Panc1 (cell line): ENCODE measurements around the gene MAN2A2. TPM values are rescaled to one million over a fixed set of nuclear protein-coding genes. Genes with fewer than 3 reads are reported as not detected.

Experiments used
- ATAC-seq: fragments of 200-7000 bp; cut with Tn5 transposase; 2 replicates; pipeline ENCODE4 v1.9.1; 2020; ENCODE audit warnings: mild to moderate bottlenecking, moderate library complexity
- BruUV-seq: library from RNA; stranded (reverse); fragments of 400-500 nt; replicated peaks from 2 replicates; lab custom pipeline; 2021; lab: Mats Ljungman, UMichigan
- CTCF ChIA-PET: fragments of 300-600 bp; sonication (Branson Sonifier 250); formaldehyde crosslinking; loops from one replicate; lab custom pipeline; 2022; ENCODE audit warnings: antibody characterized with exemption; lab: Charles Lee
- POLR2A ChIA-PET: fragments of 300-600 bp; sonication (Branson Sonifier 250); formaldehyde crosslinking; loops from one replicate; lab custom pipeline; 2022; ENCODE audit warnings: antibody characterized with exemption; lab: Charles Lee
- DNase-seq: peaks from one replicate; pipeline ENCODE4 v3.0.0-alpha.2; 2010; ENCODE audit warnings: low read depth, low spot score
- H3K27ac ChIP-seq: 2 replicates; pipeline ENCODE4 v1.5.1; 2011; ENCODE audit warnings: mild to moderate bottlenecking, low read length, inconsistent platforms
- H3K27me3 ChIP-seq: fragments of 200-500 bp; sonication (Bioruptor generic); 2 replicates; pipeline ENCODE4 v1.6.0; 2014; ENCODE audit warnings: low read length, inconsistent platforms; ENCODE audit not compliant: control insufficient read depth, insufficient read depth
- H3K36me3 ChIP-seq: fragments of 200-500 bp; sonication (Bioruptor generic); 2 replicates; pipeline ENCODE4 v1.5.1; 2014; ENCODE audit warnings: inconsistent platforms, mild to moderate bottlenecking, low read length, moderate library complexity; ENCODE audit not compliant: control insufficient read depth, insufficient read depth
- H3K4me1 ChIP-seq: 2 replicates; pipeline ENCODE4 v1.5.1; 2011; ENCODE audit warnings: inconsistent platforms, mild to moderate bottlenecking, low read length, moderate library complexity; ENCODE audit not compliant: control insufficient read depth, insufficient read depth
- H3K4me3 ChIP-seq, 2 experiments: 2 replicates each; pipeline ENCODE4 v1.5.1; 2011 to 2012; ENCODE audit warnings: low read depth in 2 of 2, low read length in 2 of 2, mild to moderate bottlenecking in 2 of 2, inconsistent platforms in 1 of 2, moderate library complexity in 1 of 2
- H3K9me3 ChIP-seq: fragments of 200-500 bp; sonication (Bioruptor generic); 2 replicates; pipeline ENCODE4 v1.5.1; 2014; ENCODE audit warnings: low read depth, mild to moderate bottlenecking, inconsistent platforms, low read length, moderate library complexity; ENCODE audit not compliant: control insufficient read depth, insufficient read depth
- POLR2AphosphoS5 ChIP-seq: IDR thresholded peaks from 2 replicates; pipeline ENCODE4 v1.6.1; 2012; ENCODE audit warnings: mild to moderate bottlenecking, low read depth, low read length, moderate library complexity
- SIN3A ChIP-seq: IDR thresholded peaks from 2 replicates; pipeline ENCODE4 v1.6.1; 2012; ENCODE audit warnings: low read depth, mild to moderate bottlenecking, low read length, moderate library complexity, borderline replicate concordance; ENCODE audit not compliant: insufficient read depth
- TCF7L2 ChIP-seq: IDR thresholded peaks from 2 replicates; pipeline ENCODE4 v1.6.1; 2011; ENCODE audit warnings: mild to moderate bottlenecking, low read depth, low read length, inconsistent platforms
- in situ Hi-C: cut with HindIII; loops from 2 replicates; pipeline ENCODE4 v1.10.0; 2016; ENCODE audit warnings: low sequenced_read_pairs, low pct_unique_long_range_greater_than_20kb
- intact Hi-C: fragments of 100-400 bp; cut with micrococcal nuclease; formaldehyde crosslinking; loops from one replicate; pipeline ENCODE4 v1.10.0; 2022; ENCODE audit not compliant: unreplicated experiment
- total RNA-seq: library from RNA; stranded (reverse); gene quantifications from one replicate; pipeline ENCODE4 v1.2.1, GENCODE V29; 2021; ENCODE audit not compliant: unreplicated experiment
- TF ChIP-seq, protein P1 (sequence below): fragments of 450-650 bp; IDR thresholded peaks from 2 replicates; pipeline ENCODE4 v1.5.1; 2017; ENCODE audit warnings: mild to moderate bottlenecking
- TF ChIP-seq, protein P2 (sequence below), 2 experiments: IDR thresholded peaks; 2 replicates each; pipeline ENCODE4 v1.6.1; 2011 to 2012; ENCODE audit warnings: low read depth in 2 of 2, control low read depth in 1 of 2, low read length in 1 of 2, mild to moderate bottlenecking in 1 of 2, moderate library complexity in 1 of 2; ENCODE audit not compliant: insufficient read depth in 1 of 2

MAN2A2 gene
- total RNA-seq, 1 experiment from 2014 or later: 77.2 TPM

GRCh38 chr15:90865702-90866101 is 37.4 kb upstream of the MAN2A2 start:
- DNase-seq: no peak

DNA sequence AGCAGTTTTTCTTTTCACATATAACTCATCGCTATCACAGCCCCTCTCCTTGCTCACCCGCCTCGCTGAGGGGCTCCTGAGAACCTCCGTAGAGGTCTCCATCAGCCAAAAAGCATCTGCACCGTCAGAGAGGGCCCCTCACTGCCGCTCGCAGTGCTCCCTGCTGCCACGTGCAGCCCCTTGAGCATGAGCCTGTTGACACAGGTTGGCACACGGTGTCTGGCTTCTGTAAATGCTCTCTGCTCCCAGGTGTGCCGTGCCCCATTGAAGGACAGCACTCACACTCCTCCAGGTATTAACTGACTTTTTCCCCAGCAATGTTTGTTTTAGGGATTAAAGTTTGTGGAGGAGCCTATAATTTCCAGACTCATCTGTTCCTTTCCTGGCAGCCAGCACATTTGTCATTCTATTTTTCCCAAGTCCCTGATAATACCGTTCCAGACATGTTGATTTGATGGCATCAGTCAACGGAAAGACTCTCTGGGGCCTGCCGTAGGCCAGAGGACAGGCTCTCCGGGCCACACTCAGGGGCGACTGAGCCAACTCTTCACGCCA is 36.9 kb upstream of the MAN2A2 start:
- ChIA-PET CTCF (no interaction called here), POLR2A (no interaction called here)
- no peak for TF ChIP-seq POLR2AphosphoS5
- TF ChIP-seq, protein P1, sequence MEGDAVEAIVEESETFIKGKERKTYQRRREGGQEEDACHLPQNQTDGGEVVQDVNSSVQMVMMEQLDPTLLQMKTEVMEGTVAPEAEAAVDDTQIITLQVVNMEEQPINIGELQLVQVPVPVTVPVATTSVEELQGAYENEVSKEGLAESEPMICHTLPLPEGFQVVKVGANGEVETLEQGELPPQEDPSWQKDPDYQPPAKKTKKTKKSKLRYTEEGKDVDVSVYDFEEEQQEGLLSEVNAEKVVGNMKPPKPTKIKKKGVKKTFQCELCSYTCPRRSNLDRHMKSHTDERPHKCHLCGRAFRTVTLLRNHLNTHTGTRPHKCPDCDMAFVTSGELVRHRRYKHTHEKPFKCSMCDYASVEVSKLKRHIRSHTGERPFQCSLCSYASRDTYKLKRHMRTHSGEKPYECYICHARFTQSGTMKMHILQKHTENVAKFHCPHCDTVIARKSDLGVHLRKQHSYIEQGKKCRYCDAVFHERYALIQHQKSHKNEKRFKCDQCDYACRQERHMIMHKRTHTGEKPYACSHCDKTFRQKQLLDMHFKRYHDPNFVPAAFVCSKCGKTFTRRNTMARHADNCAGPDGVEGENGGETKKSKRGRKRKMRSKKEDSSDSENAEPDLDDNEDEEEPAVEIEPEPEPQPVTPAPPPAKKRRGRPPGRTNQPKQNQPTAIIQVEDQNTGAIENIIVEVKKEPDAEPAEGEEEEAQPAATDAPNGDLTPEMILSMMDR: no peak
- TF ChIP-seq TCF7L2: no peak
- no peak for TF ChIP-seq SIN3A
- TF ChIP-seq, protein P2, sequence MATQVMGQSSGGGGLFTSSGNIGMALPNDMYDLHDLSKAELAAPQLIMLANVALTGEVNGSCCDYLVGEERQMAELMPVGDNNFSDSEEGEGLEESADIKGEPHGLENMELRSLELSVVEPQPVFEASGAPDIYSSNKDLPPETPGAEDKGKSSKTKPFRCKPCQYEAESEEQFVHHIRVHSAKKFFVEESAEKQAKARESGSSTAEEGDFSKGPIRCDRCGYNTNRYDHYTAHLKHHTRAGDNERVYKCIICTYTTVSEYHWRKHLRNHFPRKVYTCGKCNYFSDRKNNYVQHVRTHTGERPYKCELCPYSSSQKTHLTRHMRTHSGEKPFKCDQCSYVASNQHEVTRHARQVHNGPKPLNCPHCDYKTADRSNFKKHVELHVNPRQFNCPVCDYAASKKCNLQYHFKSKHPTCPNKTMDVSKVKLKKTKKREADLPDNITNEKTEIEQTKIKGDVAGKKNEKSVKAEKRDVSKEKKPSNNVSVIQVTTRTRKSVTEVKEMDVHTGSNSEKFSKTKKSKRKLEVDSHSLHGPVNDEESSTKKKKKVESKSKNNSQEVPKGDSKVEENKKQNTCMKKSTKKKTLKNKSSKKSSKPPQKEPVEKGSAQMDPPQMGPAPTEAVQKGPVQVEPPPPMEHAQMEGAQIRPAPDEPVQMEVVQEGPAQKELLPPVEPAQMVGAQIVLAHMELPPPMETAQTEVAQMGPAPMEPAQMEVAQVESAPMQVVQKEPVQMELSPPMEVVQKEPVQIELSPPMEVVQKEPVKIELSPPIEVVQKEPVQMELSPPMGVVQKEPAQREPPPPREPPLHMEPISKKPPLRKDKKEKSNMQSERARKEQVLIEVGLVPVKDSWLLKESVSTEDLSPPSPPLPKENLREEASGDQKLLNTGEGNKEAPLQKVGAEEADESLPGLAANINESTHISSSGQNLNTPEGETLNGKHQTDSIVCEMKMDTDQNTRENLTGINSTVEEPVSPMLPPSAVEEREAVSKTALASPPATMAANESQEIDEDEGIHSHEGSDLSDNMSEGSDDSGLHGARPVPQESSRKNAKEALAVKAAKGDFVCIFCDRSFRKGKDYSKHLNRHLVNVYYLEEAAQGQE (IDR thresholded peaks at IDR 0.05; ENCODE audit: insufficient read depth in 1 of 2, low read depth in 2 of 2, low read length in 1 of 2): no peak
- H3K36me3 ChIP-seq: no peaks in the 10 kb centered on the region
- no peaks in the 10 kb centered on the region for H3K9me3 ChIP-seq
- intact Hi-C loops (no loop called here), in situ Hi-C loops (no loop called here)
- H3K4me3 ChIP-seq: no peak overlapping the region
- no peaks in the 10 kb centered on the region for H3K27me3 ChIP-seq
- ATAC-seq: no peak
- 0 out of 2 replicates have a peak overlapping the region, but pooled peaks have one; percentile 37 for H3K27ac ChIP-seq
- DNase-seq: no peak
- H3K4me1 ChIP-seq: peaks cover 60% of the 10 kb centered on the region
- BruUV-seq: no TSS peak

More at GRCh38 chr15:90865702-90866101, 37.4 kb upstream of the MAN2A2 start:
- Histone ChIP-seq H3K27ac (no peak overlapping the region), H3K9me3 (no peaks in the 10 kb centered on the region), H3K4me1 (peaks cover 63% of the 10 kb centered on the region), H3K4me3 (no peak overlapping the region), H3K36me3 (no peaks in the 10 kb centered on the region), H3K27me3 (no peaks in the 10 kb centered on the region)
- TF ChIP-seq, protein P1: no peak
- TF ChIP-seq, protein P2 (IDR thresholded peaks at IDR 0.05; ENCODE audit: insufficient read depth in 1 of 2, low read depth in 2 of 2, low read length in 1 of 2): no peak
- TF ChIP-seq TCF7L2 (no peak), SIN3A (no peak), POLR2AphosphoS5 (no peak)
- in situ Hi-C loops (no loop called here), intact Hi-C loops (no loop called here)
- POLR2A ChIA-PET: no interaction called here
- CTCF ChIA-PET: no interaction called here
- no TSS peak for BruUV-seq
- no peak for ATAC-seq
